ENCODE results near the gene FAT1. TPM values are rescaled to one million over a fixed set of nuclear protein-coding genes. Genes with fewer than 3 reads are reported as not detected.
"Not testable (repeated sequence)": the region's sequence is repeated elsewhere in the genome, so short reads cannot be mapped to it uniquely, and the experiment has no call there.

Gene FAT1
- total RNA-seq, 1 experiment from 2014 or later: 107 TPM

GRCh38 chr4:186757696-186758355, 34.2 kb upstream of the FAT1 start:
- no peaks in the 10 kb centered on the region for H3K9me3 ChIP-seq (ENCODE audit: low read depth, low read length, poor library complexity, severe bottlenecking)
- peak; percentile 65 for DNase-seq (ENCODE audit: low spot score)
- BruUV-seq (replicated peaks): no TSS peak
- H3K27me3 ChIP-seq (replicated peaks; ENCODE audit: insufficient read depth, low read depth, low read length, poor library complexity): no peaks in the 10 kb centered on the region
- no peaks in the 10 kb centered on the region for H3K36me3 ChIP-seq (ENCODE audit: insufficient read depth, low read length, poor library complexity, severe bottlenecking)
- ChIA-PET CTCF (no interaction called here), POLR2A (ENCODE audit: low non-redundant PET) (interaction anchor here (0.6 kb wide), 1 partner anchor 69 kb away, joined by 9 read pairs; no protein-coding TSS in a partner anchor)
- H3K27ac ChIP-seq (ENCODE audit: low read depth, low read length, poor library complexity, severe bottlenecking): no peak overlapping the region
- no peak for TF ChIP-seq EZH2 (IDR thresholded peaks at IDR 0.05; ENCODE audit: borderline replicate concordance, low read depth, low read length, poor library complexity, severe bottlenecking)
- TF ChIP-seq, protein P1, sequence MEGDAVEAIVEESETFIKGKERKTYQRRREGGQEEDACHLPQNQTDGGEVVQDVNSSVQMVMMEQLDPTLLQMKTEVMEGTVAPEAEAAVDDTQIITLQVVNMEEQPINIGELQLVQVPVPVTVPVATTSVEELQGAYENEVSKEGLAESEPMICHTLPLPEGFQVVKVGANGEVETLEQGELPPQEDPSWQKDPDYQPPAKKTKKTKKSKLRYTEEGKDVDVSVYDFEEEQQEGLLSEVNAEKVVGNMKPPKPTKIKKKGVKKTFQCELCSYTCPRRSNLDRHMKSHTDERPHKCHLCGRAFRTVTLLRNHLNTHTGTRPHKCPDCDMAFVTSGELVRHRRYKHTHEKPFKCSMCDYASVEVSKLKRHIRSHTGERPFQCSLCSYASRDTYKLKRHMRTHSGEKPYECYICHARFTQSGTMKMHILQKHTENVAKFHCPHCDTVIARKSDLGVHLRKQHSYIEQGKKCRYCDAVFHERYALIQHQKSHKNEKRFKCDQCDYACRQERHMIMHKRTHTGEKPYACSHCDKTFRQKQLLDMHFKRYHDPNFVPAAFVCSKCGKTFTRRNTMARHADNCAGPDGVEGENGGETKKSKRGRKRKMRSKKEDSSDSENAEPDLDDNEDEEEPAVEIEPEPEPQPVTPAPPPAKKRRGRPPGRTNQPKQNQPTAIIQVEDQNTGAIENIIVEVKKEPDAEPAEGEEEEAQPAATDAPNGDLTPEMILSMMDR (conservative IDR thresholded peaks at IDR 0.05; ENCODE audit: low read depth, low read length): no peak
- H3K4me3 ChIP-seq (ENCODE audit: low read depth, low read length, poor library complexity, severe bottlenecking): no peak overlapping the region
- intact Hi-C loops (cut with micrococcal nuclease; ENCODE audit: unreplicated experiment): no loop called here
- peaks cover 33% of the 10 kb centered on the region for H3K4me1 ChIP-seq (ENCODE audit: insufficient read depth, low read length, poor library complexity, severe bottlenecking)

GRCh38 chr4:186756550-186756949, 32.9 kb upstream of the FAT1 start:
- peaks cover 27% of the 10 kb centered on the region for H3K4me1 ChIP-seq (ENCODE audit: insufficient read depth, low read length, poor library complexity, severe bottlenecking)
- intact Hi-C loops (cut with micrococcal nuclease; ENCODE audit: unreplicated experiment); CTCF ChIA-PET; H3K4me3 ChIP-seq (ENCODE audit: low read depth, low read length, poor library complexity, severe bottlenecking); H3K36me3 ChIP-seq (ENCODE audit: insufficient read depth, low read length, poor library complexity, severe bottlenecking); H3K9me3 ChIP-seq (ENCODE audit: low read depth, low read length, poor library complexity, severe bottlenecking); POLR2A ChIA-PET (ENCODE audit: low non-redundant PET); H3K27me3 ChIP-seq (replicated peaks; ENCODE audit: insufficient read depth, low read depth, low read length, poor library complexity); H3K27ac ChIP-seq (ENCODE audit: low read depth, low read length, poor library complexity, severe bottlenecking); DNase-seq (ENCODE audit: low spot score); BruUV-seq (replicated peaks): not testable (repeated sequence)

GRCh38 chr4:186755550-186756519, 32.2 kb upstream of the FAT1 start:
- BruUV-seq (replicated peaks): no TSS peak
- no peaks in the 10 kb centered on the region for H3K9me3 ChIP-seq (ENCODE audit: low read depth, low read length, poor library complexity, severe bottlenecking)
- H3K4me1 ChIP-seq (ENCODE audit: insufficient read depth, low read length, poor library complexity, severe bottlenecking): peaks cover 22% of the 10 kb centered on the region
- TF ChIP-seq EZH2 (IDR thresholded peaks at IDR 0.05; ENCODE audit: borderline replicate concordance, low read depth, low read length, poor library complexity, severe bottlenecking): no peak
- TF ChIP-seq, protein P1 (conservative IDR thresholded peaks at IDR 0.05; ENCODE audit: low read depth, low read length): no peak
- POLR2A ChIA-PET (ENCODE audit: low non-redundant PET): interaction anchor here (0.6 kb wide), 1 partner anchor 9 kb away, joined by 3 read pairs; no protein-coding TSS in a partner anchor
- no peak overlapping the region for H3K4me3 ChIP-seq (ENCODE audit: low read depth, low read length, poor library complexity, severe bottlenecking)
- no peaks in the 10 kb centered on the region for H3K36me3 ChIP-seq (ENCODE audit: insufficient read depth, low read length, poor library complexity, severe bottlenecking)
- DNase-seq (ENCODE audit: low spot score): no peak
- no peaks in the 10 kb centered on the region for H3K27me3 ChIP-seq (replicated peaks; ENCODE audit: insufficient read depth, low read depth, low read length, poor library complexity)
- intact Hi-C loops (cut with micrococcal nuclease; ENCODE audit: unreplicated experiment): no loop called here
- H3K27ac ChIP-seq (ENCODE audit: low read depth, low read length, poor library complexity, severe bottlenecking): no peak overlapping the region
- CTCF ChIA-PET: no interaction called here

All from A673 (cell line).